22Rv1 (cell line): ENCODE results near the gene ZNF157.
"Not testable (repeated sequence)": the region's sequence is repeated elsewhere in the genome, so short reads cannot be mapped to it uniquely, and the experiment has no call there.

Experiments used
- H3K27ac ChIP-seq: fragments of 450-650 bp; 2 replicates; pipeline ENCODE4 v1.5.1; 2017
- ZFX ChIP-seq: fragments of 450-650 bp; IDR thresholded peaks from 2 replicates; pipeline ENCODE4 v1.6.1; 2017; ENCODE audit warnings: antibody characterized with exemption, borderline replicate concordance
- TF ChIP-seq, protein P1 (sequence below): fragments of 450-650 bp; IDR thresholded peaks from 2 replicates; pipeline ENCODE4 v1.5.1; 2017; ENCODE audit warnings: mild to moderate bottlenecking

ZNF157 gene

DNA sequence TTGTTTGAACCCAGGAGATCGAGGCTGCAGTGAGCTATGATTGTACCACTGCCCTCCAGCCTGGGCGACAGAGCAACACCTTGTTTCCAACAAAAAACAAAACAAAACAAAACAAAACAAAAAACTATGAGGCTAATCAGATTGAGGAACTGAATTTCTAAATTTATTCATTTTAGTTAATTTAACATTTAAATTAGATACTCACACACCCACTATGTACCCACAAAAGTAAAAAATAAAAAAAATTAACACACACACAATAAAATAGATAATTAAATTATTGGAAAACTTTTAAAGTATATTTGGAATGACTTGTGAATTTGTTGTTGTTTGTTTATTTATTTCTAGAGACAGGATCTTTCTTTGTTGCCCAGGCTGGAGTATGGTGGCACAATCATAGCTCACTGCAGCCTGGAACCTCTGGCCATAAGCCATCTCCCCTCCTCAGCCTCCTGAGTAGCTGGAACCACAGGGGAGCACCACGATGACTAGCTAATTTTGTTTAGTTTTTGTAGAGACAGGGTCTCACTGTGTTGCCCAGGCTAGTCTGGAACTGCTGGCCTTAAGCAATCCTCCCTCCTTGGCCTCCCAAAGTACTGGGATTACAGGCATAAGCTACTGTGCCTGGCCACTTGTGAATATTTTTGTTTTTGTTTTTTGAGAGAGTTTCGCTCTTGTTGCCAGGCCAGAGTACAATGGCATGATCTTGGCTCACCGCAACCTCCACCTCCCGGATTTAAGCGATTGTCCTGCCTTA lies 9.8 kb upstream of the ZNF157 start:
- TF ChIP-seq ZFX = no peak
- TF ChIP-seq, protein P1, sequence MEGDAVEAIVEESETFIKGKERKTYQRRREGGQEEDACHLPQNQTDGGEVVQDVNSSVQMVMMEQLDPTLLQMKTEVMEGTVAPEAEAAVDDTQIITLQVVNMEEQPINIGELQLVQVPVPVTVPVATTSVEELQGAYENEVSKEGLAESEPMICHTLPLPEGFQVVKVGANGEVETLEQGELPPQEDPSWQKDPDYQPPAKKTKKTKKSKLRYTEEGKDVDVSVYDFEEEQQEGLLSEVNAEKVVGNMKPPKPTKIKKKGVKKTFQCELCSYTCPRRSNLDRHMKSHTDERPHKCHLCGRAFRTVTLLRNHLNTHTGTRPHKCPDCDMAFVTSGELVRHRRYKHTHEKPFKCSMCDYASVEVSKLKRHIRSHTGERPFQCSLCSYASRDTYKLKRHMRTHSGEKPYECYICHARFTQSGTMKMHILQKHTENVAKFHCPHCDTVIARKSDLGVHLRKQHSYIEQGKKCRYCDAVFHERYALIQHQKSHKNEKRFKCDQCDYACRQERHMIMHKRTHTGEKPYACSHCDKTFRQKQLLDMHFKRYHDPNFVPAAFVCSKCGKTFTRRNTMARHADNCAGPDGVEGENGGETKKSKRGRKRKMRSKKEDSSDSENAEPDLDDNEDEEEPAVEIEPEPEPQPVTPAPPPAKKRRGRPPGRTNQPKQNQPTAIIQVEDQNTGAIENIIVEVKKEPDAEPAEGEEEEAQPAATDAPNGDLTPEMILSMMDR = no peak
- H3K27ac ChIP-seq = no peak overlapping the region

DNA sequence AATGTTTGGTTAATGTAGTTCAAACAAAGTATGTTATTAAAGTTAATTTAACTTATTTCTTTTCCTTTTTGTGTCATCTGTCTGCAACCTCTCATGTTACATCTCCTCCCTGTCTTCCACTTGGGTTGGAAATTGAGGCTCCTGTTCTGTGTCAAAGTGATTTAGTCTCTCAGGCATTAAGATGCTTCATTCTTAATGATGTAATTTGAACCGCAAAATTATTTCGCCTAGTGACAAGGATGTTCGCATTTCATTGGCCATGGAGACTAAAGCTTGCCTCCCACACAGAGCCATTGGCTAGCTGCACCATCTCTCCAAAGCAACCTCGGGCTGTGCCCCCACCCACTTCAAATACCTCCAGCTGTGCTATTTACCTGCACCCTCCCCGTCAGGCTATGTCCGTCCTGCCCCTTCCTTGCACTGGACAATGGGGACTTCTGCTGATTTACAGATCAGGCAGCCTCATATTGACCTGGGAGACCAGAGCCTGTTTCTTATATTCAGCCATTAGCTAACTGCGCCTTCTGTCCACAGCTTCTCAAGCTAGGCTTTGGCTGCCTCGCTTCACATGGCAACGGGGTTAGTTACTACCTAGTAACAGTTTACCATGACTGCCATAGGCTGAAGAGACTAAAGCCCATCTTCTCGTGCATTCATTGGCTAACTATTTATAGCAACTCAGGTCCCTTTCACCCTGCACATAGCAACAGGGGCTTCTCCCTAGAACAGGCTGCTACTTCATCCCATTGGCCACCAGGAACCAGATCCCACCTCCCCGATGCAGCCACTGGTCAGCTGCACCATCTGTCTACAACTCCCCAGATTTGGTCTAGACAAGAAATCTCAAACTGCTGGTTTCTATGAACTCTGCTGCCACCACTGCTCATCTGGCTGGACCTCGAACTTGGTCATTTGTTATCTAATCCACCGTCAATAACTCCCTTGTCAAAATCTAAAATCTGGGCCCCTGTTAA lies 8.6 kb upstream of the ZNF157 start:
- TF ChIP-seq, protein P1 = no peak
- no peak for TF ChIP-seq ZFX
- H3K27ac ChIP-seq = peak overlapping the region; percentile 25; the same call in 1 of the 2 replicates

DNA sequence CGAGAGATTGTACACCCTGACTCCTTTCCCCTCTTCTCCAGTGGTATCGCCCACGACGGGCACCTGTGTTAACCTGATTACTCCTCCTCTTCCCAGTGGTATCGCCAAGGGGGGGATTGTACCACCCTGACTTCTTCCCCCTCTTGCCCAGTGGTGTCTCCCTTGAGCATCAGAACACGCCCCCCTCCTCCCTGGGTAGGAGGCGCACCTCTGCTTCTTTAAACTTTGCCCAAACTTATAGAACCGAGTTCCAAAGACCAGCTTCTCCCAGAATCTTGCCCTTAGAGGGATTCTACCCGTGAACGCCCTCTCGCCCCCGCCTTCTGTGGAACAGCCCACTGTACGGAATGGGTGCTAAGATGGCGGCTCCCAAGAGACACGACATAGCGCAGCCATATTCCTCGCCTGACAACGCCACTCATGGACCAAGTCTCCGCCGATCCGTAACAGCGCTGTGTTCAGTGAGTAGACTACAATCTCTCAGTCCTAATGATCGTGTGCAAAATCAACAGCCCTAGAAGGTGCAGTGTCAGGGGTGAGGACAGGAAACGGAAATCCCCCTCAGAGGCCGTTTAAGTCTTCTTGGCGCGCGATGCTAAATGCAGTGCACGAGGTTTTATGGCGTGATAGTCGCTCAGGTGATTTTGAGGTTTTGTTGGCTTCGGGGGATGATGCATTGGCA lies 4.2 kb upstream of the ZNF157 start:
- TF ChIP-seq ZFX = no peak
- TF ChIP-seq, protein P1 = no peak

GRCh38 chrX:47373198-47373597 lies 2.8 kb downstream of the ZNF157 start:
- no peak overlapping the region for H3K27ac ChIP-seq
- TF ChIP-seq, protein P1 = no peak
- no peak for TF ChIP-seq ZFX

More for the DNA sequence above, 4.2 kb upstream of the ZNF157 start:
- no peak overlapping the region for H3K27ac ChIP-seq

DNA sequence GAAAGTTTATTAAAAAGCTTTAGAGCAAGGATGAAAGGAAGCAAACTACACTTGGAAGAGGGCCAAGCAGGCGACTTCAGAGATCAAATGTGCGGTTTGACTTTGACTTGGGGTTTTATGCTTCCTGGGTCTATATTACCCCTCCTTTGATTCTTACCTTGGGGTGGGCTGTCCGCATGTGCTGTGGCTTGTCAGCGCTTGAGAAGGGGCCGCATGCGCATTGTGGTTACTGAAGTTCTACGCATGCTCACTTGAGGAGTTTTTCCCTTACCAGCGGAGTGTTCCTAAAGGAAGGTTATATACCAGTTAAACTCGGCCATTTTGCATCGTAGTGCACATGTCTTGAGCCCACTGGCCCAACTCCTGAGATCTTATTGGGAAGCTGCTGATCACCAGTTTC lies 9.9 kb downstream of the ZNF157 start:
- H3K27ac ChIP-seq = no peak overlapping the region
- TF ChIP-seq, protein P1 = no peak
- TF ChIP-seq ZFX = no peak

DNA sequence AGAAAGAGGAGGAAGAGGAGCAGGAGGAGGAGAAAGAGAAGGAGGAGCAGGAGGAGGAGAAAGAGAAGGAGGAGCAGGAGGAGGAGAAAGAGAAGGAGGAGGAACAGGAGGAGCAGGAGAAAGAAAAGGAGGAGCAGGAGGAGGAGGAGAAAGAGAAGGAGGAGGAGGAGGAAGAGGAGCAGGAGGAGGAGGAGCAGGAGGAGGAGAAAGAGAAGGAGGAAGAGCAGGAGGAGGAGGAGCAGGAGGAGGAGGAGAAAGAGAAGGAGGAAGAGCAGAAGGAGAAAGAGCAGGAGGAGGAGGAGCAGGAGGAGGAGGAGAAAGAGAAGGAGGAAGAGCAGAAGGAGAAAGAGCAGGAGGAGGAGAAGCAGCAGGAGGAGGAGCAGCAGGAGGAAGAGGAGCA lies 10.5 kb downstream of the ZNF157 start:
- H3K27ac ChIP-seq = not testable (repeated sequence)

GRCh38 chrX:47384502-47384901 lies 14.1 kb downstream of the ZNF157 start:
- TF ChIP-seq, protein P1 = peak; percentile 82
- no peak for TF ChIP-seq ZFX
- H3K27ac ChIP-seq = no peak overlapping the region
